Activated T-helper 17 cell treated with anti-CD3 and anti-CD28 coated beads, Interleukin-2, amount 50 U/mL, for 72 hours (primary cell): ENCODE data around the gene RNF126. TPM values are rescaled to one million over a fixed set of nuclear protein-coding genes. Genes with fewer than 3 reads are reported as not detected.

ENCODE experiments used
- ATAC-seq: fragments of 150-1000 bp; cut with Tn5 transposase; replicated peaks from 2 replicates; pipeline ENCODE4 v1.10.0; 2021; ENCODE audit warnings: mild to moderate bottlenecking, moderate library complexity
- H3K27ac Mint-ChIP-seq: one replicate; pipeline ENCODE4 v1.8.0; 2022; ENCODE audit warnings: mixed read lengths
- H3K27me3 Mint-ChIP-seq: one replicate; pipeline ENCODE4 v1.8.0; 2022; ENCODE audit warnings: mixed read lengths
- H3K36me3 Mint-ChIP-seq: one replicate; pipeline ENCODE4 v1.8.0; 2022; ENCODE audit warnings: low read depth, mild to moderate bottlenecking, mixed read lengths
- H3K4me1 Mint-ChIP-seq: one replicate; pipeline ENCODE4 v1.8.0; 2022; ENCODE audit warnings: mixed read lengths
- H3K4me3 Mint-ChIP-seq: one replicate; pipeline ENCODE4 v1.8.0; 2022; ENCODE audit warnings: mild to moderate bottlenecking, mixed read lengths
- H3K9me3 Mint-ChIP-seq: one replicate; pipeline ENCODE4 v1.8.0; 2022; ENCODE audit warnings: mixed read lengths
- total RNA-seq, 2 donors: library from RNA; stranded (reverse); gene quantifications; one replicate each; pipeline ENCODE4 v1.2.3, GENCODE V29; 2022

RNF126 gene
- total RNA-seq, 2 donors from 2014 or later: 74.0 to 103 TPM

DNA sequence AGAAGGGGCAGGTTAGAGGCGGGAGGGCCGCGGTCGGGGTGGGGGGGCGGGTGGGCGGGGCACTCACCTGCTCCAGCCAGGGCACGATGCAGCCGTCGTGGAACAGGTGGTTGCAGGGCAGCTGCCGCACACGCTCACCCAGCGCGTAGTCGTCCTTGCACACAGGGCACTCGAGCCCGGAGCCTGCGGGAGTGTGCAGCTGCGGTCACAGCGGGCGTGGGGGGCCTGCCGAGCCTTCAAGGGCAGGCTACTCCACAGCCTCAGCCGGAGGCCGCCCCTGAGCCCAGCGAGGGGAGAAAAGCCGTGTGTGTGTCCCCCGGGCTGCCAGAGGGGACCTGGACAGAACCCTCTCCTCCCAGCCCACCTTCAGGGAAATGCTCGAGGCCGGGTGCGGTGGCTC is 14.7 kb downstream of the RNF126 start:
- no peak overlapping the region for H3K27ac Mint-ChIP-seq
- no peaks in the 10 kb centered on the region for H3K9me3 Mint-ChIP-seq
- no peak for ATAC-seq
- no peaks in the 10 kb centered on the region for H3K27me3 Mint-ChIP-seq
- H3K36me3 Mint-ChIP-seq: peaks cover 48% of the 10 kb centered on the region
- H3K4me3 Mint-ChIP-seq: no peak overlapping the region
- no peaks in the 10 kb centered on the region for H3K4me1 Mint-ChIP-seq

DNA sequence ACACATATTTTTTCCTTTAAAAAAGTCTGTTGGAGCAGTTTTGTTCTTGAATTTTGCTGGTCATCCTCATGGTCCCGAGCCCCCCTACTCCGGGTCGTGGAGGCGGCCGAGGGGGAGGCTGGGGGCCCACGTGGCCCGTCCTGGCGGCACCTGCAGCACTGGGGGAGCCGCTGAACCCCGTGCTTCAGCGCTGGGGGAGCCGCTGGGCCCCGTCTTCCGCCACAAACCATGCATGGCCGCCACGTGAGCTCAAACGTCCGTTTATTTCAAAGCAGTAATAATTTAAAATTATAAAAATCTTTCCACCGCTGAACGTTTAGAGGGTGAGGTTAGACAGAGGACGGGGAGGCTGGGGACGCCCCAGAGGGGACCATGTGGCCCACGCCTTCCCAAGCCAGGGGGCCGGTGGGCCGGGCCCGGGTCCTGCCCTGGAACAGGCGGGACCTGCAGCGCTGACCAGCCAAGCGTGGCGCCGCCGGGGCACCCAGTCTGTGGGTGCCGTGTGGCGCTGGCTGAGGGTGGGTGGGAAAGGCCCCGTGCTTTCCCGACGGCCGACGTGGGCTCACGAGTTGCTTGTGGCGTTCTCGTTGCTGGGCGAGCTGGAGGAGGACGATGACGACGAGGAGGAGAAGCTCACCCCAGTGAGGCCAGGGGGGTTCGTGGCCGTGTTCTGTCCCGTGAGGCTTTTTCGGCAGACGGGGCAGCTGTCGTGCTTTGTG is 15.3 kb downstream of the RNF126 start:
- no peaks in the 10 kb centered on the region for H3K4me1 Mint-ChIP-seq
- H3K27ac Mint-ChIP-seq: no peak overlapping the region
- H3K9me3 Mint-ChIP-seq: no peaks in the 10 kb centered on the region
- ATAC-seq: no peak
- no peak overlapping the region for H3K4me3 Mint-ChIP-seq
- H3K27me3 Mint-ChIP-seq: no peaks in the 10 kb centered on the region
- H3K36me3 Mint-ChIP-seq: peaks cover 45% of the 10 kb centered on the region

GRCh38 chr19:646779-647565 is 16.0 kb downstream of the RNF126 start:
- Mint-ChIP-seq H3K4me1 (no peaks in the 10 kb centered on the region), H3K36me3 (peaks cover 45% of the 10 kb centered on the region), H3K4me3 (no peak overlapping the region), H3K27me3 (no peaks in the 10 kb centered on the region), H3K9me3 (no peaks in the 10 kb centered on the region), H3K27ac (no peak overlapping the region)
- ATAC-seq: no peak

- Mint-ChIP-seq H3K4me3 (no peak overlapping the region), H3K9me3 (no peaks in the 10 kb centered on the region), H3K4me1 (no peaks in the 10 kb centered on the region), H3K27me3 (no peaks in the 10 kb centered on the region), H3K27ac (peak overlapping the region; percentile 63), H3K36me3 (peaks cover 42% of the 10 kb centered on the region)
- ATAC-seq: peak; percentile 23
Observed at GRCh38 chr19:645912-646778, 16.9 kb downstream of the RNF126 start.

GRCh38 chr19:644789-645188 is 18.2 kb downstream of the RNF126 start:
- H3K27me3 Mint-ChIP-seq: no peaks in the 10 kb centered on the region
- peaks cover 32% of the 10 kb centered on the region for H3K36me3 Mint-ChIP-seq
- no peak overlapping the region for H3K4me3 Mint-ChIP-seq
- no peaks in the 10 kb centered on the region for H3K9me3 Mint-ChIP-seq
- H3K27ac Mint-ChIP-seq: no peak overlapping the region
- ATAC-seq: no peak
- no peaks in the 10 kb centered on the region for H3K4me1 Mint-ChIP-seq

DNA sequence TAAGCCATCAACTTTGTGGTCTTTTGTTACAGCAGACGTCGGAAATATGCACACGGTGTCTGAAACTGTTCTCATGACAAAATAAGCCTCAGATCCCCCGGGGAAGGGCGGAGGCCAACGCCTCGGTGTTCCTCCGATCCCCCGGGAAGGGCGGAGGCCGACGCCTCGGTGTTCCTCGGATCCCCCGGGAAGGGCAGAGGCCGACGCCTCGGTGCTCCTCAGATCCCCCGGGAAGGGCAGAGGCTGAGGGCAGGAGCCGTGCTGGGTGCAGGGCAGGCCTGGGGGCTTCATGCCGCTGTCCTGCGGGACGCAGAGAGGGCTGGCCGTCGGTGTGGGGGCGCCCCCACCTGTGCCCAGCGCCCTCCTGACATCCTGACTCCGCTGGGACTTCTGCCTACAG is 18.7 kb downstream of the RNF126 start:
- no peak overlapping the region for H3K27ac Mint-ChIP-seq
- peaks cover 29% of the 10 kb centered on the region for H3K36me3 Mint-ChIP-seq
- H3K4me1 Mint-ChIP-seq: peaks cover 2% of the 10 kb centered on the region
- no peak overlapping the region for H3K4me3 Mint-ChIP-seq
- no peak for ATAC-seq
- no peaks in the 10 kb centered on the region for H3K9me3 Mint-ChIP-seq
- H3K27me3 Mint-ChIP-seq: no peaks in the 10 kb centered on the region

GRCh38 chr19:643736-644135 is 19.3 kb downstream of the RNF126 start:
- H3K4me1 Mint-ChIP-seq: peaks cover 6% of the 10 kb centered on the region
- no peak overlapping the region for H3K4me3 Mint-ChIP-seq
- H3K9me3 Mint-ChIP-seq: no peaks in the 10 kb centered on the region
- H3K27me3 Mint-ChIP-seq: no peaks in the 10 kb centered on the region
- H3K36me3 Mint-ChIP-seq: peaks cover 23% of the 10 kb centered on the region
- no peak overlapping the region for H3K27ac Mint-ChIP-seq
- ATAC-seq: no peak

DNA sequence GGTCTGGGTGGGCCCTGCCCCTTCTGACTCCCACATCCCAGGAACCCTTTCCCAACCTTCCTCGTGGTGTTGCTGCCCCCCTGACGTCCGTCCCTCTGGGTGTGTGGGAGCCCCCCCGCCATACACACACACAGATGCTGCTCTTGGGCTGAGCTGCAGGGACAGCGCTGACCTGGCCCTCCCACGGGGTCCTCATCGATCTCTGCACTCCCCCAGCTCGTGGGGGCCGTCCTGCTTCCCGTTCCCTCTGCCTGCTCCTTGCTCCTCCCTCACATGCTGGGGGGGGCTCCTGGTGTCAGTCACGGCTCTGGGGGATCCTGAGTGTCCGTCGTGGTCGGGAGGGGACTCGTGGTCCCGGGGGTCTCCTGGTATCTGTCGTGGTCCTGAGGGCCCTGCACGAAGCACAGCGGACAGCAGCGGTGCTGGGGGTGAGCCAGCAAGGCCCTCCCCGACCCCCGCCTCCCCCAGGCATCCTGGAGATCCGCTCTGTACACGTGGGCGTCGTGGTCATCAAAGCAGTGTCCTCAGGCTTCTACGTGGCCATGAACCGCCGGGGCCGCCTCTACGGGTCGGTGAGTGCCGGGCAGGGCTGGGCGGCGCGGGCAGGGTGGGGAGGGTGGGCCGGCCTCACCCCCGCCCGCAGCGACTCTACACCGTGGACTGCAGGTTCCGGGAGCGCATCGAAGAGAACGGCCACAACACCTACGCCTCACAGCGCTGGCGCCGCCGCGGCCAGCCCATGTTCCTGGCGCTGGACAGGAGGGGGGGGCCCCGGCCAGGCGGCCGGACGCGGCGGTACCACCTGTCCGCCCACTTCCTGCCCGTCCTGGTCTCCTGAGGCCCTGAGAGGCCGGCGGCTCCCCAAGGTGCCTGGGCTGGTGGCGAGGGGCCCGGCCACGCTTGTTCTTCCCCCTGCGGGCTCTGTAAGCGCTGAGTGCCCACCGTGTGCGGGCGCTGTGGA is 20.0 kb downstream of the RNF126 start:
- Mint-ChIP-seq H3K4me1 (peaks cover 6% of the 10 kb centered on the region), H3K36me3 (peaks cover 18% of the 10 kb centered on the region), H3K27ac (no peak overlapping the region), H3K27me3 (no peaks in the 10 kb centered on the region), H3K4me3 (no peak overlapping the region), H3K9me3 (no peaks in the 10 kb centered on the region)
- no peak for ATAC-seq

- H3K27me3 Mint-ChIP-seq: no peaks in the 10 kb centered on the region
- H3K4me1 Mint-ChIP-seq: peaks cover 6% of the 10 kb centered on the region
- H3K36me3 Mint-ChIP-seq: peaks cover 14% of the 10 kb centered on the region
- H3K27ac Mint-ChIP-seq: no peak overlapping the region
- no peaks in the 10 kb centered on the region for H3K9me3 Mint-ChIP-seq
- no peak for ATAC-seq
- H3K4me3 Mint-ChIP-seq: no peak overlapping the region
Observed at GRCh38 chr19:641702-642101, 21.3 kb downstream of the RNF126 start.

- Mint-ChIP-seq H3K4me1 (peaks cover 6% of the 10 kb centered on the region), H3K4me3 (no peak overlapping the region), H3K36me3 (peaks cover 6% of the 10 kb centered on the region), H3K9me3 (no peaks in the 10 kb centered on the region), H3K27ac (no peak overlapping the region), H3K27me3 (no peaks in the 10 kb centered on the region)
- ATAC-seq: no peak
Observed at GRCh38 chr19:640606-641189, 22.3 kb downstream of the RNF126 start.

GRCh38 chr19:640161-640558 is 22.9 kb downstream of the RNF126 start:
- H3K36me3 Mint-ChIP-seq: peaks cover 5% of the 10 kb centered on the region
- peaks cover 6% of the 10 kb centered on the region for H3K4me1 Mint-ChIP-seq
- no peak overlapping the region for H3K4me3 Mint-ChIP-seq
- H3K27ac Mint-ChIP-seq: no peak overlapping the region
- ATAC-seq: no peak
- H3K9me3 Mint-ChIP-seq: no peaks in the 10 kb centered on the region
- no peaks in the 10 kb centered on the region for H3K27me3 Mint-ChIP-seq

DNA sequence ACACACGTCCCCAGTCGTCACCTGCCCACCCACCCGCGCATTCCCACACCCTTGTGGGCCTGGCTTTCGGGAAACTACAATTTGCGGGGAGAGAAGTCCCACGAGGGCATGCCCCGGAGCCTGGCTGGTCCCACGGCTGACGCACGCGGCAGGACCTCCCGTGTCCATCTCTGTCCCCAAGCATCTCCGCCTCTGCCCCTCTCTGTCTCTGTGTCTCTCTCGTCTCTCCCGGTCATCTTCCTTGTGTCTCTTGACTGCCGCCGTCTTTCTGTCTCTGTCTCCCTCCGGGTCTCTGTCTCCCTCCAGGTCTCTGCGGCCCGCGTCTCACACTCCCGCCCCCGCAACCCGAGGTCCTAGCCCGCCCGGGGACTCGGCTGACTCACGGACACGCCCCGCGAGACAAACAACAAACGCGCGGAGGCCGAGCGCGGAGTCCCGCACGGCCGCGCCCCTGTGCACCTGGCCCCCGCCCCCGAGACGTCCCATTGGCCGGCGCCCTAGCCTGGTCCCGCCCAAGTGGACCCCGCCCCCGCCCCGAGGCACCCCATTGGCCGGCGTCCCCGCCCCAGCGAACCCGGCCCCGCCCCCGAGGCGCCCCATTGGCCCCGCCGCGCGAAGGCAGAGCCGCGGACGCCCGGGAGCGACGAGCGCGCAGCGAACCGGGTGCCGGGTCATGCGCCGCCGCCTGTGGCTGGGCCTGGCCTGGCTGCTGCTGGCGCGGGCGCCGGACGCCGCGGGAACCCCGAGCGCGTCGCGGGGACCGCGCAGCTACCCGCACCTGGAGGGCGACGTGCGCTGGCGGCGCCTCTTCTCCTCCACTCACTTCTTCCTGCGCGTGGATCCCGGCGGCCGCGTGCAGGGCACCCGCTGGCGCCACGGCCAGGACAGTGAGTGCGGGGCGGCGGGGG is 23.5 kb downstream of the RNF126 start, which contains the start of gene FGF22:
FGF22 (plus strand) TSS at position 627 of the 908 bp plus-strand sequence; CDS start at position 674, 47 bp downstream.
- no peaks in the 10 kb centered on the region for H3K27me3 Mint-ChIP-seq
- H3K4me1 Mint-ChIP-seq: peaks cover 6% of the 10 kb centered on the region
- H3K9me3 Mint-ChIP-seq: no peaks in the 10 kb centered on the region
- ATAC-seq: peak; percentile 95
- H3K36me3 Mint-ChIP-seq: no peaks in the 10 kb centered on the region
- peak within 1 kb of the TSS; percentile 81 for H3K27ac Mint-ChIP-seq
- H3K4me3 Mint-ChIP-seq: peak within 1 kb of the TSS; percentile 81
